NOMO-1 (cell line): ENCODE results near the gene CLNK.

Source experiments
- DNase-seq, 2 experiments: peaks; one replicate each; lab custom pipeline; 2025; ENCODE audit not compliant: unreplicated experiment in 2 of 2; lab: John Stamatoyannopoulos, UW

Gene CLNK

GRCh38 chr4:10684631-10685030 lies at the start of gene CLNK:
Gene CLNK, minus strand, starts transcription at chr4:10684768. Its CDS starts 16,899 bp downstream, at chr4:10667869.
- DNase-seq: peak; percentile 66 to 81

- no peak for DNase-seq
Observed at GRCh38 chr4:10733481-10734062, 49.0 kb upstream of the CLNK start.

- DNase-seq: no peak
Observed at GRCh38 chr4:10732914-10733415, 48.4 kb upstream of the CLNK start.

- no peak for DNase-seq
Observed at GRCh38 chr4:10732235-10732913, 47.8 kb upstream of the CLNK start.

GRCh38 chr4:10731690-10732089 lies 47.1 kb upstream of the CLNK start:
- DNase-seq: no peak

- no peak for DNase-seq
Observed at GRCh38 chr4:10731162-10731561, 46.6 kb upstream of the CLNK start.

GRCh38 chr4:10730590-10730989 lies 46.0 kb upstream of the CLNK start:
- no peak for DNase-seq

- no peak for DNase-seq
Observed at GRCh38 chr4:10730019-10730418, 45.5 kb upstream of the CLNK start.

- DNase-seq: no peak
Observed at GRCh38 chr4:10729366-10729765, 44.8 kb upstream of the CLNK start.

- DNase-seq: no peak
Observed at GRCh38 chr4:10728016-10728415, 43.4 kb upstream of the CLNK start.

GRCh38 chr4:10727140-10727880 lies 42.7 kb upstream of the CLNK start:
- no peak for DNase-seq

GRCh38 chr4:10722957-10723356 lies 38.4 kb upstream of the CLNK start:
- no peak for DNase-seq

GRCh38 chr4:10721616-10722015 lies 37.0 kb upstream of the CLNK start:
- no peak for DNase-seq

GRCh38 chr4:10716163-10716562 lies 31.6 kb upstream of the CLNK start:
- DNase-seq: no peak

- DNase-seq: no peak
Observed at GRCh38 chr4:10715696-10716095, 31.1 kb upstream of the CLNK start.

GRCh38 chr4:10715135-10715534 lies 30.6 kb upstream of the CLNK start:
- DNase-seq: no peak

- no peak for DNase-seq
Observed at GRCh38 chr4:10713591-10713990, 29.0 kb upstream of the CLNK start.

- peak in 1 of 2 experiments; percentile 31 for DNase-seq
Observed at GRCh38 chr4:10706236-10706635, 21.7 kb upstream of the CLNK start.

GRCh38 chr4:10704430-10704810 lies 19.9 kb upstream of the CLNK start:
- DNase-seq: peak; percentile 50 to 59

- peak; percentile 46 to 85 for DNase-seq
Observed at GRCh38 chr4:10703766-10704429, 19.3 kb upstream of the CLNK start.

- no peak for DNase-seq
Observed at GRCh38 chr4:10703156-10703555, 18.6 kb upstream of the CLNK start.
